K562 (cell line): ENCODE data around the gene FOXJ1. TPM values are rescaled to one million over a fixed set of nuclear protein-coding genes. Genes with fewer than 3 reads are reported as not detected.
A peak's percentile ranks its signal among the peaks of the same experiment; 100 is the strongest.

Source experiments
- E2F6 ChIP-seq, 2 experiments: IDR thresholded peaks; 2 replicates each; pipeline ENCODE4 v1.6.1; 2011; ENCODE audit warnings: borderline replicate concordance in 1 of 2, control low read depth in 1 of 2, low read depth in 1 of 2, low read length in 1 of 2, mild to moderate bottlenecking in 1 of 2, mixed read lengths in 1 of 2, moderate library complexity in 1 of 2; ENCODE audit not compliant: insufficient read depth in 1 of 2, insufficient read length in 1 of 2, poor library complexity in 1 of 2, severe bottlenecking in 1 of 2; ENCODE audit errors: extremely low read depth in 1 of 2
- HMGN3 ChIP-seq: IDR thresholded peaks from 2 replicates; pipeline ENCODE4 v1.6.1; 2011; ENCODE audit warnings: borderline replicate concordance, low read depth, mild to moderate bottlenecking, mixed read lengths, low read length; ENCODE audit not compliant: insufficient read length; ENCODE audit errors: extremely low read depth
- NFIC ChIP-seq: fragments of 450-650 bp; IDR thresholded peaks from 2 replicates; pipeline ENCODE4 v1.6.1; 2017; ENCODE audit warnings: mild to moderate bottlenecking, inconsistent platforms
- PHF20 ChIP-seq: fragments of 450-650 bp; IDR thresholded peaks from 2 replicates; pipeline ENCODE4 v1.6.1; 2018; ENCODE audit not compliant: partially characterized antibody
- POU5F1 ChIP-seq: fragments of 150-350 bp; IDR thresholded peaks from 2 replicates; pipeline ENCODE4 v1.6.1; 2014; ENCODE audit warnings: borderline replicate concordance, low read length, low read depth, mild to moderate bottlenecking; ENCODE audit not compliant: partially characterized antibody
- RERE ChIP-seq: sonication (generic); formaldehyde crosslinking; IDR thresholded peaks from 2 replicates; pipeline ENCODE4 v1.8.0; 2023; ENCODE audit warnings: missing genetic modification reagents, mild to moderate bottlenecking, borderline replicate concordance
- SIN3B ChIP-seq: fragments of 450-650 bp; IDR thresholded peaks from 2 replicates; pipeline ENCODE4 v1.6.1; 2017; ENCODE audit warnings: low read depth, mild to moderate bottlenecking, moderate library complexity
- SREBF2 ChIP-seq: sonication (generic); formaldehyde crosslinking; IDR thresholded peaks from 2 replicates; pipeline ENCODE4 v1.4.0; 2020; ENCODE audit warnings: mild to moderate bottlenecking, missing genetic modification reagents
- THAP7 ChIP-seq: fragments of 250-450 bp; sonication (Bioruptor Pico); IDR thresholded peaks from 2 replicates; pipeline ENCODE4 v1.5.0; 2021
- UBTF ChIP-seq, 2 experiments: IDR thresholded peaks; 2 replicates each; pipeline ENCODE4 v1.6.1; 2012; ENCODE audit warnings: improper control_type of control experiment in 2 of 2, low read depth in 2 of 2, low read length in 2 of 2, borderline replicate concordance in 1 of 2
- ZBTB9 ChIP-seq: fragments of 450-650 bp; formaldehyde crosslinking; IDR thresholded peaks from 2 replicates; pipeline ENCODE4 v1.4.0; 2020; ENCODE audit warnings: mild to moderate bottlenecking, moderate library complexity
- ZFX ChIP-seq: sonication (generic); formaldehyde crosslinking; IDR thresholded peaks from 2 replicates; pipeline ENCODE4 v1.8.0; 2022; ENCODE audit warnings: mild to moderate bottlenecking, missing genetic modification reagents, moderate library complexity
- ZNF121 ChIP-seq: sonication (generic); formaldehyde crosslinking; conservative IDR thresholded peaks from 2 replicates; pipeline ENCODE4 v1.8.0; 2022; ENCODE audit warnings: missing genetic modification reagents
- ZNF134 ChIP-seq: fragments of 250-450 bp; sonication (Bioruptor Pico); conservative IDR thresholded peaks from 2 replicates; pipeline ENCODE4 v1.4.0; 2020
- polyA plus RNA-seq, 8 experiments: library from polyadenylated mRNA; depleted of rRNA in 4 of 8; stranded (reverse) in 5 of 8; unstranded in 3 of 8; fragments of >200 nt; fragmentation: Nextera tagmentation in 2 of 8; fragmentation: Illumina TruSeq in 1 of 8; extraction: Ambion mirVana in 2 of 8; extraction: Trizol in 1 of 8; gene quantifications; 2 replicates each; pipeline versions ENCODE4 v1.2.1 to v1.2.3, GENCODE V29; 2011 to 2014; ENCODE audit warnings: inconsistent platforms in 1 of 8, missing spikeins in 1 of 8
- total RNA-seq, 7 experiments: library from RNA; depleted of rRNA in 6 of 7; stranded (reverse); fragments of >200 nt in 6 of 7; fragmentation: Illumina TruSeq in 2 of 7; extraction: Trizol in 2 of 7; gene quantifications; 2 replicates each; pipeline versions ENCODE4 v1.2.1 to v1.2.3, GENCODE V29; 2011 to 2021; ENCODE audit warnings: low replicate concordance in 1 of 7

FOXJ1 gene
- total and polyA plus RNA-seq, 9 of the 15 experiments (the other 6 are each of a cell fraction or from before 2014, with no cell fraction given), result 0.07 TPM; not detected in 8

- TF ChIP-seq UBTF (IDR thresholded peaks at IDR 0.05; ENCODE audit: borderline replicate concordance in 1 of 2, low read depth in 2 of 2, low read length in 2 of 2) (0 out of 4 replicates have a peak, but pooled peaks of 1 of the 2 experiments have one; percentile 15), ZNF134 (no peak), POU5F1 (no peak), HMGN3 (peak; percentile 76), ZFX (peak; percentile 88), NFIC (peak; percentile 51), SIN3B (0 out of 2 replicates have a peak, but pooled peaks have one; percentile 9), RERE (CRISPR knock-in tag) (no peak), ZNF121 (no peak), SREBF2 (CRISPR knock-in tag) (no peak), ZBTB9 (CRISPR knock-in tag) (no peak), PHF20 (peak; percentile 82), THAP7 (peak; percentile 96), E2F6 (IDR thresholded peaks at IDR 0.05; ENCODE audit: borderline replicate concordance in 1 of 2, extremely low read depth in 1 of 2, insufficient read depth in 1 of 2, insufficient read length in 1 of 2, low read depth in 1 of 2, low read length in 1 of 2, poor library complexity in 1 of 2, severe bottlenecking in 1 of 2) (peak in 1 of 2 experiments; percentile 11)
Measured at GRCh38 chr17:76103274-76104139, 37.5 kb downstream of the FOXJ1 start, which contains the start of gene EXOC7 (continued).
